GM18517 (cell line): ENCODE measurements around the gene HES6.

Experiments
- ATAC-seq: cut with Tn5 transposase; IDR thresholded peaks from one replicate; pipeline ENCODE4 v1.9.1; 2021; ENCODE audit warnings: mild to moderate bottlenecking, moderate library complexity; ENCODE audit not compliant: unreplicated experiment

The HES6 gene

GRCh38 chr2:238202326-238203093 is 37.3 kb downstream of the HES6 start:
- ATAC-seq: no peak

- ATAC-seq: no peak
Observed at GRCh38 chr2:238190445-238190844, 49.4 kb downstream of the HES6 start.
